Measurements from ENCODE around the gene HSCB. TPM values are rescaled to one million over a fixed set of nuclear protein-coding genes. Genes with fewer than 3 reads are reported as not detected.

HSCB gene
- total and polyA plus RNA-seq, 4 donors: 12.2 to 22.1 (median 15.1) TPM

DNA sequence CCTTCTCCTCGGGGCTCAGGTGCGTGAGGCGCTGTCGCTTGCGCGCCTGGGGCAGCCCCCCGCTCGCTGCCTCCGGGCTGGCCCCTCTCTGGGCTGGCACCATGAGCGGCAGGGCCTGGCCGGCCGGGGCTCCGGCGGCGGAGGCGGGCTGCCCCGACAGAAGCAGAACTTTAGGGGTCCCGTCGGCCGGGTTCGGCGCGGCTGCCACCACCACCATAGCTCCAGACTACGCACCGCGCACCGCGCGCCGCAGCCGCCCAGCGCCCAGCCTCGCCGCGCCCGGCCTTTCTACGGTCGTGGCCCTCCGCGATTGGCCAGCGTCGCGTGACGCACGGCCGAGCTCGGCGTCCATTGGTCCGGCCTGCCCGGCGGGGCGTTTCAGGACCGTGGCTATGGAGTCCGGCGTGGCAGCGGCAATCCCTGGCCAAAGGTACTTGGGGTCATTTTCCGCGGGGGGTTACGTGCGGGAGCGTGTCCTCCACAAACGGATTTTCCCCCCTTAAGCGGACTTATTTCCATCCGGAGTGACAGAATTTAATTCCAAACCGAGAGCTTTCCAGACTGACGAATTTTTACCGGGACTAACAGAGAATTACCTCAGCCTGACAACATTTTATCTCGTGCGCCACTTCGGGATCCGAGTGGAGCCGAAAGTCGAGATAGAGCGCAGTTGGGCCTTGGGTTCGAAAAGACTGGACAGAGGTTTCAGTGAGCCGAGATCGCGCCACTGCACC lies 58.6 kb downstream of the HSCB start, which contains the start of gene XBP1:
XBP1 (minus strand) TSS at position 262 of the 734 bp plus-strand sequence.
- peak within 1 kb of the TSS; percentile 91 to 99 (median 98) for H3K4me3 ChIP-seq (ENCODE audit: low read depth in 1 of 3, low read length in 3 of 3)

More for the DNA sequence above, 58.6 kb downstream of the HSCB start, which contains the start of gene XBP1:
- peaks cover 2 to 29% (median 10%) of the 10 kb centered on the region in 4 donors for H3K4me1 ChIP-seq (ENCODE audit: control insufficient read depth in 4 of 4, insufficient read depth in 4 of 4, low read length in 3 of 4)
- no peaks in the 10 kb centered on the region for H3K9me3 ChIP-seq (ENCODE audit: control insufficient read depth in 4 of 4, low read length in 3 of 4)
- H3K36me3 ChIP-seq (ENCODE audit: control insufficient read depth in 4 of 4, insufficient read depth in 3 of 4, low read depth in 1 of 4, low read length in 3 of 4): peaks cover 5 to 37% (median 22%) of the 10 kb centered on the region in 4 donors
- under 1% methylated on average over 78 of the region's 78 CpGs for WGBS
- peak within 1 kb of the TSS; percentile 93 to 100 for H3K9ac ChIP-seq (ENCODE audit: low read depth in 1 of 2, low read length in 2 of 2)
- H3K27ac ChIP-seq (ENCODE audit: low read depth in 1 of 2, low read length in 2 of 2): peak within 1 kb of the TSS; percentile 99
- H3K27me3 ChIP-seq (ENCODE audit: control insufficient read depth in 4 of 4, insufficient read depth in 4 of 4, low read length in 3 of 4): no peaks in the 10 kb centered on the region
- TF ChIP-seq YY1 (IDR thresholded peaks at IDR 0.05): peak; percentile 96
- TF ChIP-seq CTCF (IDR thresholded peaks at IDR 0.05; ENCODE audit: low read depth, low read length, missing input control): no peak
- no peak for TF ChIP-seq FOXA2 (IDR thresholded peaks at IDR 0.05)
- TF ChIP-seq NR2F2 (IDR thresholded peaks at IDR 0.05): peak; percentile 55
- TF ChIP-seq, protein P1, sequence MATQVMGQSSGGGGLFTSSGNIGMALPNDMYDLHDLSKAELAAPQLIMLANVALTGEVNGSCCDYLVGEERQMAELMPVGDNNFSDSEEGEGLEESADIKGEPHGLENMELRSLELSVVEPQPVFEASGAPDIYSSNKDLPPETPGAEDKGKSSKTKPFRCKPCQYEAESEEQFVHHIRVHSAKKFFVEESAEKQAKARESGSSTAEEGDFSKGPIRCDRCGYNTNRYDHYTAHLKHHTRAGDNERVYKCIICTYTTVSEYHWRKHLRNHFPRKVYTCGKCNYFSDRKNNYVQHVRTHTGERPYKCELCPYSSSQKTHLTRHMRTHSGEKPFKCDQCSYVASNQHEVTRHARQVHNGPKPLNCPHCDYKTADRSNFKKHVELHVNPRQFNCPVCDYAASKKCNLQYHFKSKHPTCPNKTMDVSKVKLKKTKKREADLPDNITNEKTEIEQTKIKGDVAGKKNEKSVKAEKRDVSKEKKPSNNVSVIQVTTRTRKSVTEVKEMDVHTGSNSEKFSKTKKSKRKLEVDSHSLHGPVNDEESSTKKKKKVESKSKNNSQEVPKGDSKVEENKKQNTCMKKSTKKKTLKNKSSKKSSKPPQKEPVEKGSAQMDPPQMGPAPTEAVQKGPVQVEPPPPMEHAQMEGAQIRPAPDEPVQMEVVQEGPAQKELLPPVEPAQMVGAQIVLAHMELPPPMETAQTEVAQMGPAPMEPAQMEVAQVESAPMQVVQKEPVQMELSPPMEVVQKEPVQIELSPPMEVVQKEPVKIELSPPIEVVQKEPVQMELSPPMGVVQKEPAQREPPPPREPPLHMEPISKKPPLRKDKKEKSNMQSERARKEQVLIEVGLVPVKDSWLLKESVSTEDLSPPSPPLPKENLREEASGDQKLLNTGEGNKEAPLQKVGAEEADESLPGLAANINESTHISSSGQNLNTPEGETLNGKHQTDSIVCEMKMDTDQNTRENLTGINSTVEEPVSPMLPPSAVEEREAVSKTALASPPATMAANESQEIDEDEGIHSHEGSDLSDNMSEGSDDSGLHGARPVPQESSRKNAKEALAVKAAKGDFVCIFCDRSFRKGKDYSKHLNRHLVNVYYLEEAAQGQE (IDR thresholded peaks at IDR 0.05): peak; percentile 92
- TF ChIP-seq GABPA (IDR thresholded peaks at IDR 0.05 in 1 of 2, conservative IDR thresholded peaks at IDR 0.05 in 1 of 2): no peak
- TF ChIP-seq JUND (IDR thresholded peaks at IDR 0.05): peak in 1 of 2 donors; percentile 24
- no peak for TF ChIP-seq ATF3 (IDR thresholded peaks at IDR 0.05)
- peak; percentile 45 for TF ChIP-seq HNF4A (conservative IDR thresholded peaks at IDR 0.05)
- TF ChIP-seq SP1 (IDR thresholded peaks at IDR 0.05): peak; percentile 60
- no peak for TF ChIP-seq EGR1 (IDR thresholded peaks at IDR 0.05; ENCODE audit: low read depth in 2 of 2)
- TF ChIP-seq, protein P2, sequence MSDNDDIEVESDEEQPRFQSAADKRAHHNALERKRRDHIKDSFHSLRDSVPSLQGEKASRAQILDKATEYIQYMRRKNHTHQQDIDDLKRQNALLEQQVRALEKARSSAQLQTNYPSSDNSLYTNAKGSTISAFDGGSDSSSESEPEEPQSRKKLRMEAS (IDR thresholded peaks at IDR 0.05): peak; percentile 24
- no peak for TF ChIP-seq ZBTB33 (IDR thresholded peaks at IDR 0.05)
- peak; percentile 58 for TF ChIP-seq TAF1 (conservative IDR thresholded peaks at IDR 0.05)
- TF ChIP-seq HNF4G (IDR thresholded peaks at IDR 0.05): no peak
- peak in 1 of 2 donors; percentile 24 for TF ChIP-seq RAD21 (IDR thresholded peaks at IDR 0.05)
- peak; percentile 72 to 84 for TF ChIP-seq RXRA (IDR thresholded peaks at IDR 0.05)
- TF ChIP-seq FOXA1 (IDR thresholded peaks at IDR 0.05): no peak
- peak; percentile 94 for DNase-seq (ENCODE audit: low spot score)
